Measurements from ENCODE around the gene NKX2-2.

DNA sequence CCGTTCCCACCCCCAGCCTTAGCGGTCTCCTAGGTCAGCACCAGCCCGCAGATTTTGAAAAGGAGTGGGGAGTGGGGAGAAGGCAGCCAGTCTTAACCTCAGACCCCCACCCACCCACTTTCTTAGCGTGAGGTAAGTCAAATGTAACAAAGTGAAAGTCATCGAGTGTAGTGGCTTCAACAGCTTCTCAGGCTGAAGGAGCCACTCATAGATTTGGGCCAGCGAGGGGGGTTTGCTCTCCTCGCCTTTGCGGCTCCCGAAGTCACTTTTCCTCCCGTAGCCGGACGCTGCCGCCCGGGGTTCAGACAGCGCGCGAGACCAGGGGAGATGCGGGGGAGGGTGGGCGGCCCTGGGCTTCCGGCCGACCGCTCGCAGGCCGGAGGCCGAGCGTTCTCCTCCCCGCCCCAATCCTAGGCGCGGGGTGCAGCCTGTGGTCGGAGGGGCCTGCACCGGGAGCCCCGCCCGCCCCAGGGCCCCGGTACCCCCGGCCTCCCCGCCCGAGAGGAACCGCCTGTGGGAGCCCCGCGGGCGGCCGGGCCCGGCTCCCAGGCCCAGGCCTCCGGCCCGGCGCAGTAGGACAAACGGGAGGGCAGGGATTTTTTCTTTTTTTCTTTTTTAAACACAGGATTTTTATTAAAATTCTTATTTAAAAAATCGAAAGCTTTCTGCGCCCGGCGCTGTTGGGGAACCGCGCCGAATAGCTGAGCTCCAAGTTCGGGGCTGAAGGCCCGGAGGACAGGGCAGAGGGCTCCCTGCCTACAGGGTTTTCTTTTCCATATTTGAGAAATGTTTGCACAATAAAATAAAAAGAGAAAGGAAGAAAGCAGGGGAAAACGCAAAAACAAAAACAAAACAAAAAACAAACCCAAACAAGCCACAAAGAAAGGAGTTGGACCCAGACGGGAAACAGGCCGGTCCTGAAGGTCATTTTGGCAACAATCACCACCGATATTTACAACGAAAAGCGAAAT is 3.2 kb downstream of the NKX2-2 start:
- TF ChIP-seq POLR2A (IDR thresholded peaks at IDR 0.05; ENCODE audit: low read length) (no peak), GATA1 (IDR thresholded peaks at IDR 0.05; ENCODE audit: low read depth, low read length) (no peak)
